Pancreas (tissue), 10 donors: ENCODE measurements around the gene LRRC30. TPM values are rescaled to one million over a fixed set of nuclear protein-coding genes. Genes with fewer than 3 reads are reported as not detected.

Experiments used
- ATAC-seq, 4 donors: fragments of 200-7000 bp; cut with Tn5 transposase; one replicate each; pipeline versions ENCODE4 v1.8.0 to v1.9.1; 2020; ENCODE audit warnings: mild to moderate bottlenecking in 4 of 4, moderate library complexity in 4 of 4
- DNase-seq, 6 donors: peaks; one replicate each; pipeline ENCODE4 v3.0.0-alpha.2; 2020
- FAIRE-seq: peaks from 2 replicates; lab custom pipeline; 2012; peaks lifted over from hg19 to GRCh38; lab: Jason Lieb, UNC
- H3K27ac ChIP-seq, 4 donors: fragments of 200-600 bp; sonication (generic); 1 replicate in 3 of 4; 2 replicates in 1 of 4; pipeline versions ENCODE4 v1.5.0 to v1.8.0; 2020
- H3K27me3 ChIP-seq, 4 donors: fragments of 200-600 bp; one replicate each; pipeline ENCODE4 v1.8.0; 2021
- H3K36me3 ChIP-seq, 3 donors: fragments of 200-600 bp; sonication (generic) in 1 of 3; one replicate each; pipeline versions ENCODE4 v1.5.0 to v1.8.0; 2020 to 2021
- H3K4me1 ChIP-seq, 3 donors: fragments of 200-600 bp; one replicate each; pipeline ENCODE4 v1.8.0; 2021
- H3K4me3 ChIP-seq, 4 donors: fragments of 200-600 bp; sonication (generic) in 2 of 4; one replicate each; pipeline versions ENCODE4 v1.5.0 to v1.8.0; 2020 to 2021
- H3K9me3 ChIP-seq, 4 donors: fragments of 200-600 bp; one replicate each; pipeline ENCODE4 v1.8.0; 2021
- CTCF ChIP-seq, 4 donors: fragments of 200-600 bp; sonication (generic) in 3 of 4; IDR thresholded peaks; one replicate each; pipeline versions ENCODE4 v1.5.0 to v1.8.0; 2021; ENCODE audit warnings: antibody characterized with exemption in 4 of 4
- WGBS, 2 donors: extraction: QIAGEN DNeasy Blood & Tissue Kit; methylation state at CpG; one replicate each; pipeline ENCODE4 v1.1.7; 2013; 5-methylcytosine and 5-hydroxymethylcytosine counted together
- intact Hi-C, 3 donors: fragments of 100-400 bp; cut with DNase I; formaldehyde crosslinking; loops; one replicate each; pipeline versions ENCODE4 v1.11.1 to v1.14.2; 2022
- polyA plus RNA-seq, 2 donors: library from polyadenylated mRNA; stranded (reverse); fragments of 200-250 nt; gene quantifications; one replicate each; pipeline ENCODE4 v1.2.3, GENCODE V29; 2013
- total RNA-seq, 6 donors: library from RNA; stranded (reverse); fragmentation: NEBNext Ultra II Directional in 4 of 6; extraction: Animal tissue kit (Norgen Biotek cat#: 25700) in 4 of 6; gene quantifications; one replicate each; pipeline versions ENCODE4 v1.2.1 to v1.2.4, GENCODE V29; 2021 to 2023
- donor health status: healthy with polysubstance abuse.
- donor health status: DM: no; HTN: no; CAD: no; lungs with moderate emphysema.
- donor health status: DM: no; HTN: no; CAD: no.
- donor health status: control.
- donor health status: control.
- donor health status: Bipolar disorder and iron deficiency.
- donor health status: DM: yes; HTN: yes; CAD: no.
- donor health status: DM: no; HTN: no; CAD: no.
- donor health status: DM: no; HTN: no; CAD: no.
- donor health status: DM: yes; HTN: yes; CAD: no.

Gene LRRC30
- total RNA-seq (not detected), polyA plus RNA-seq (not detected)

- Histone ChIP-seq H3K36me3 (no peaks in the 10 kb centered on the region), H3K9me3 (no peaks in the 10 kb centered on the region), H3K27me3 (no peaks in the 10 kb centered on the region), H3K4me3 (no peak within 1 kb of the TSS), H3K27ac (no peak within 1 kb of the TSS), H3K4me1 (no peaks in the 10 kb centered on the region)
- intact Hi-C loops: no loop called here
- ATAC-seq (no peak), DNase-seq (no peak), FAIRE-seq (no peak)
- no peak for TF ChIP-seq CTCF (IDR thresholded peaks at IDR 0.05)
- 93% methylated on average over 13 of the region's 13 CpGs for WGBS, 2 donors
Measured at GRCh38 chr18:7230626-7231349, at the start of gene LRRC30. TSS of gene LRRC30 (plus strand) at chr18:7231089. CDS start at chr18:7231139, 50 bp downstream.

GRCh38 chr18:7185701-7186100, 45.2 kb upstream of the LRRC30 start:
- TF ChIP-seq CTCF (IDR thresholded peaks at IDR 0.05): no peak

GRCh38 chr18:7190547-7191156, 40.2 kb upstream of the LRRC30 start:
- H3K9me3 ChIP-seq: no peaks in the 10 kb centered on the region
- DNase-seq (no peak), FAIRE-seq (no peak), ATAC-seq (no peak)
- no peak overlapping the region for H3K27ac ChIP-seq
- H3K4me1 ChIP-seq: no peaks in the 10 kb centered on the region
- no peaks in the 10 kb centered on the region for H3K36me3 ChIP-seq
- intact Hi-C loops: no loop called here
- no peak for TF ChIP-seq CTCF (IDR thresholded peaks at IDR 0.05)
- WGBS, 2 donors: 39 to 49% methylated on average over 2 of the region's 2 CpGs
- no peak overlapping the region for H3K4me3 ChIP-seq
- H3K27me3 ChIP-seq: no peaks in the 10 kb centered on the region

More at GRCh38 chr18:7185701-7186100, 45.2 kb upstream of the LRRC30 start:
- DNase-seq (no peak), ATAC-seq (no peak), FAIRE-seq (no peak)
- WGBS, 2 donors: 93 to 94% methylated on average over 3 of the region's 3 CpGs
- Histone ChIP-seq H3K9me3 (no peaks in the 10 kb centered on the region), H3K4me3 (no peak overlapping the region), H3K27me3 (no peaks in the 10 kb centered on the region), H3K27ac (no peak overlapping the region), H3K36me3 (no peaks in the 10 kb centered on the region), H3K4me1 (no peaks in the 10 kb centered on the region)
- intact Hi-C loops: no loop called here

- no peaks in the 10 kb centered on the region for H3K27me3 ChIP-seq
- H3K9me3 ChIP-seq: no peaks in the 10 kb centered on the region
- no peak for TF ChIP-seq CTCF (IDR thresholded peaks at IDR 0.05)
- DNase-seq (no peak), FAIRE-seq (no peak), ATAC-seq (no peak)
- H3K36me3 ChIP-seq: no peaks in the 10 kb centered on the region
- no peak overlapping the region for H3K27ac ChIP-seq
- H3K4me3 ChIP-seq: no peak overlapping the region
- WGBS, 2 donors: 67 to 77% methylated on average over 2 of the region's 2 CpGs
- no peaks in the 10 kb centered on the region for H3K4me1 ChIP-seq
- intact Hi-C loops: no loop called here
Measured at GRCh38 chr18:7191736-7192135, 39.2 kb upstream of the LRRC30 start.

GRCh38 chr18:7195266-7195665, 35.6 kb upstream of the LRRC30 start:
- TF ChIP-seq CTCF (IDR thresholded peaks at IDR 0.05): no peak
- WGBS, 2 donors: 84 to 87% methylated on average over 5 of the region's 5 CpGs
- H3K27ac ChIP-seq: no peak overlapping the region
- no peaks in the 10 kb centered on the region for H3K9me3 ChIP-seq
- no peaks in the 10 kb centered on the region for H3K27me3 ChIP-seq
- ATAC-seq (no peak), FAIRE-seq (no peak), DNase-seq (no peak)
- intact Hi-C loops: no loop called here
- H3K4me3 ChIP-seq: no peak overlapping the region
- no peaks in the 10 kb centered on the region for H3K4me1 ChIP-seq
- H3K36me3 ChIP-seq: no peaks in the 10 kb centered on the region
